ENCODE results near the gene FBXO31. TPM values are rescaled to one million over a fixed set of nuclear protein-coding genes. Genes with fewer than 3 reads are reported as not detected.
"Not testable (repeated sequence)": the region's sequence is repeated elsewhere in the genome, so short reads cannot be mapped to it uniquely, and the experiment has no call there.

The FBXO31 gene
- total and polyA plus RNA-seq, 9 donors: 25.0 to 74.5 (median 54.5) TPM

GRCh38 chr16:87387942-87388817, 4.6 kb upstream of the FBXO31 start:
- Histone ChIP-seq H3K36me3 (no peaks in the 10 kb centered on the region), H3K9me3 (no peaks in the 10 kb centered on the region), H3K27me3 (no peaks in the 10 kb centered on the region), H3K4me3 (peak overlapping the region; percentile 24), H3K27ac (peak overlapping the region; percentile 49 to 89), H3K4me1 (ENCODE audit: insufficient read depth) (peaks cover 5% of the 10 kb centered on the region)
- DNase-seq: peak; percentile 86 to 95 (median 91)
- intact Hi-C loops (cut with DNase I): loop anchor here in 1 of 4 donors (10.0 kb wide), 1 partner anchor 63 kb away; no protein-coding TSS in a partner anchor
- TF ChIP-seq CTCF (IDR thresholded peaks at IDR 0.05) (peak in 1 of 3 donors; percentile 16), EP300 (IDR thresholded peaks at IDR 0.05) (peak; percentile 94), POLR2A (IDR thresholded peaks at IDR 0.05) (peak; percentile 67)
- WGBS, 3 donors: 5 to 8% (median 7%) methylated on average over 18 of the region's 18 CpGs

GRCh38 chr16:87384875-87385167, 1.2 kb upstream of the FBXO31 start:
- intact Hi-C loops (cut with DNase I): loop anchor here in 1 of 4 donors (10.0 kb wide), 1 partner anchor 60 kb away; no protein-coding TSS in a partner anchor
- H3K4me3 ChIP-seq: peak overlapping the region; percentile 66
- WGBS, 3 donors: 82 to 87% (median 86%) methylated on average over 12 of the region's 12 CpGs
- H3K36me3 ChIP-seq, H3K9me3 ChIP-seq, H3K27me3 ChIP-seq: not testable (repeated sequence)
- H3K4me1 ChIP-seq (ENCODE audit: insufficient read depth): peaks cover 14% of the 10 kb centered on the region
- H3K27ac ChIP-seq: peak overlapping the region in 1 of 2 donors; percentile 72
- peak in 2 of 5 donors; percentile 43 to 44 for DNase-seq

DNA sequence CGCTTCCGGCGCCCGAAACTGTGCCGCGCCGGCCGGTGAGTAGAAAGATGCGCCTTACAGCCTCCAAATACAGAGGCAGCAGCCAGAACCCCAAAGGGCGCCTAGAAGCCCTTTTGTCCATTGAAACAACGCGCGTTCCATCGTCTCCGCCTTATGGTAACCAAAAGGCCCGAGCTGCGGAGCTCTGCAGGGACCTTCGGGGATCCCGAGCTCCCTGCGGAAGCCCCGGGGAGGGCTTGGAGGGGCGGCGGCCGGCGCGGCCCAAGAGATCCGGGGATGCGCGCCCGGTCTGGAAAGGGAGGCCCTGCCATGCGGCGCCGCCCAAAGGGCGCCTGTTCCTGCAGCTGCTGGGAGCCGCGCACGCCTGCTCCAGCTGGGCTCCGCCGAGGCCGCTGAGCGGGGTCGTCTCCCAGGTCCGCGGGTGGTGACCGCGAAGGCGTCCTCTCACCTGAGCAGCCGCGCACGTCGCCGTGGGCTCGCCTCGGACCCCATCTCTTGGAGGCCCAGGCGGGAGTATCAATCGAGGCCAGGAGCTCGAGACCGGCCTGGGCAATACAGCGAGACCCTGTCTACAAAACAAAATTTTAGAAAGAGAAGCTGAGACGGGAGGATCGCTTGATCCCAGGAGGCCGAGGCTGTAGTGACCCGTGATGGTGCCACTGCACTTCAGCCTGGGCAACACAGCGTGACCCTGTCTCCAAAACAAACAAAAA, 742 bp upstream of the FBXO31 start:
- Histone ChIP-seq H3K4me3 (peak overlapping the region; percentile 66), H3K9me3 (no peaks in the 10 kb centered on the region), H3K4me1 (ENCODE audit: insufficient read depth) (peaks cover 14% of the 10 kb centered on the region), H3K27me3 (no peaks in the 10 kb centered on the region), H3K36me3 (no peaks in the 10 kb centered on the region), H3K27ac (peak overlapping the region; percentile 72 to 86)
- intact Hi-C loops (cut with DNase I): loop anchor here in 1 of 4 donors (10.0 kb wide), 1 partner anchor 60 kb away; no protein-coding TSS in a partner anchor
- WGBS, 3 donors: 3 to 5% (median 4%) methylated on average over 63 to 64 of the region's 64 CpGs
- TF ChIP-seq EP300 (IDR thresholded peaks at IDR 0.05) (no peak), CTCF (IDR thresholded peaks at IDR 0.05) (peak in 1 of 3 donors; percentile 8)
- DNase-seq: peak in 1 of 5 donors; percentile 71

DNA sequence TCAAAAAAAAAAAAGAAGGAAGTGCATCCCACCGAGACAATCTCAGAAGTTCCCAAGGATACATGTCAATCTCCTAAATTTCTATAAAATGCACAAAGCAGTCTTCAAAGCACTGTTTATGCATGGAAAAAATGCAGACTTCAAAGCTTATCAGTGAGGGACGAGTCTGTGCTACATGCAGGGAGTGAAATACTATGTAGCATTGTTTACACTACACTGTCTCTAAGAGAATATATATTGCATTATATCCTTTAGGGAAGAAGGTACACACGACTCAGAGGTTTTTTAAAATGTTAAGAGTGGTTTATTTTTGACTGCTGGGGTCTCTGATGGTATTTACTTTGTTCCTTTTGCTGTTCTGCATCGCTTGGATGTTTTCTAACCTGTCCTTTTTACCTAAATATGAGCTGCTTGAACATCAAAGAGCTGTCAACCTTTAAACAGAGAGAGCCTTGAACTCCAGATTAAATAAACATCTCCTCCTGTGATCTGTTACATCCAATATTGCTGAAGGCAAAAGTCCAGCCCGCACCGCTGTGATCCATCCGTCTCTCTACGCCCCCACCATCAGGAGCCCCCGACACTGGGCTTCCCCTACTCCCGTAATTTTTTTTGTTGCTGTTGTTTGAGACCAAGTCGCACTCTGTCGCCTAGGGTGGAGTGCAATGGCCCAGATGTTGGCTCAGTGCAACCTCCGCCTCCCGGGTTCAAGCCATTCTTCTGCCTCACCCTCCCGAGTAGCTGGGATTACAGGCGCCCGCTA, 1.4 kb downstream of the FBXO31 start:
- H3K27me3 ChIP-seq: no peaks in the 10 kb centered on the region
- intact Hi-C loops (cut with DNase I): loop anchor here in 1 of 4 donors (10.0 kb wide), 1 partner anchor 57 kb away; no protein-coding TSS in a partner anchor
- no peaks in the 10 kb centered on the region for H3K36me3 ChIP-seq
- H3K4me3 ChIP-seq: peak overlapping the region; percentile 66
- no peaks in the 10 kb centered on the region for H3K9me3 ChIP-seq
- TF ChIP-seq EP300 (IDR thresholded peaks at IDR 0.05) (no peak), POLR2A (IDR thresholded peaks at IDR 0.05) (no peak), CTCF (IDR thresholded peaks at IDR 0.05) (no peak)
- peaks cover 9% of the 10 kb centered on the region for H3K4me1 ChIP-seq (ENCODE audit: insufficient read depth)
- WGBS, 3 donors: 5 to 11% (median 6%) methylated on average over 17 of the region's 17 CpGs
- DNase-seq: no peak
- H3K27ac ChIP-seq: peak overlapping the region in 1 of 2 donors; percentile 72

All from ovary (tissue), 9 donors.